ENCODE measurements around the gene KRT83. TPM values are rescaled to one million over a fixed set of nuclear protein-coding genes. Genes with fewer than 3 reads are reported as not detected.

KRT83 gene
- total RNA-seq, 1 donor from 2014 or later, result not detected

- no peak for DNase-seq (ENCODE audit: low spot score)
Observed at GRCh38 chr12:52332381-52332780, 11.2 kb upstream of the KRT83 start.

- DNase-seq (ENCODE audit: low spot score), result no peak
Observed at GRCh38 chr12:52331833-52332232, 10.6 kb upstream of the KRT83 start.

GRCh38 chr12:52331039-52331438 is 9.8 kb upstream of the KRT83 start:
- DNase-seq (ENCODE audit: low spot score), result no peak

GRCh38 chr12:52327830-52328500 is 6.8 kb upstream of the KRT83 start:
- no peak for DNase-seq (ENCODE audit: low spot score)

GRCh38 chr12:52327052-52327829 is 6.0 kb upstream of the KRT83 start:
- DNase-seq (ENCODE audit: low spot score), result peak; percentile 80

- no peak for DNase-seq (ENCODE audit: low spot score)
Observed at GRCh38 chr12:52324153-52324444, 2.9 kb upstream of the KRT83 start.

GRCh38 chr12:52323416-52324152 is 2.4 kb upstream of the KRT83 start:
- no peak for DNase-seq (ENCODE audit: low spot score)

GRCh38 chr12:52323001-52323400 is 1.8 kb upstream of the KRT83 start:
- no peak for DNase-seq (ENCODE audit: low spot score)

- no peak for DNase-seq (ENCODE audit: low spot score)
Observed at GRCh38 chr12:52322069-52322468, 871 bp upstream of the KRT83 start.

GRCh38 chr12:52321418-52321817 is 220 bp upstream of the KRT83 start:
- no peak for DNase-seq (ENCODE audit: low spot score)

GRCh38 chr12:52319097-52319496 is 2.1 kb downstream of the KRT83 start:
- no peak for DNase-seq (ENCODE audit: low spot score)

- DNase-seq (ENCODE audit: low spot score), result no peak
Observed at GRCh38 chr12:52318241-52318990, 2.8 kb downstream of the KRT83 start.

GRCh38 chr12:52317468-52318052 is 3.6 kb downstream of the KRT83 start:
- DNase-seq (ENCODE audit: low spot score), result peak; percentile 34

GRCh38 chr12:52316701-52317100 is 4.5 kb downstream of the KRT83 start:
- DNase-seq (ENCODE audit: low spot score), result peak; percentile 33

GRCh38 chr12:52316290-52316689 is 4.9 kb downstream of the KRT83 start:
- DNase-seq (ENCODE audit: low spot score), result peak; percentile 32

GRCh38 chr12:52315721-52316120 is 5.5 kb downstream of the KRT83 start:
- peak; percentile 28 for DNase-seq (ENCODE audit: low spot score)

GRCh38 chr12:52314511-52314910 is 6.7 kb downstream of the KRT83 start:
- peak; percentile 30 for DNase-seq (ENCODE audit: low spot score)

- peak; percentile 42 for DNase-seq (ENCODE audit: low spot score)
Observed at GRCh38 chr12:52313926-52314325, 7.3 kb downstream of the KRT83 start.

- peak; percentile 20 for DNase-seq (ENCODE audit: low spot score)
Observed at GRCh38 chr12:52313461-52313860, 7.7 kb downstream of the KRT83 start.

- DNase-seq (ENCODE audit: low spot score), result peak; percentile 25
Observed at GRCh38 chr12:52312086-52312485, 9.1 kb downstream of the KRT83 start.

- no peak for DNase-seq (ENCODE audit: low spot score)
Observed at GRCh38 chr12:52311285-52311648, 9.9 kb downstream of the KRT83 start.

Data from ureter (tissue), 1 donor.